Effector memory CD4-positive, alpha-beta T cell (primary cell): ENCODE data around the gene CCDC92.

Experiments
- DNase-seq, 3 donors: peaks; one replicate each; pipeline ENCODE4 v3.0.0-alpha.2; 2020
- H3K27ac ChIP-seq: 2 replicates; pipeline ENCODE4 v1.7.0; 2013; ENCODE audit warnings: mild to moderate bottlenecking, low read length, moderate library complexity; ENCODE audit not compliant: insufficient read depth, poor library complexity, severe bottlenecking
- H3K27me3 ChIP-seq: replicated peaks from 2 replicates; pipeline ENCODE4 v1.7.0; 2013; ENCODE audit warnings: mild to moderate bottlenecking, low read length; ENCODE audit not compliant: insufficient read depth, control insufficient read depth, poor library complexity, severe bottlenecking
- H3K36me3 ChIP-seq: 2 replicates; pipeline ENCODE4 v1.7.0; 2013; ENCODE audit warnings: mild to moderate bottlenecking, low read length, moderate library complexity; ENCODE audit not compliant: control insufficient read depth, insufficient read depth
- H3K4me1 ChIP-seq: 2 replicates; pipeline ENCODE4 v1.7.0; 2013; ENCODE audit warnings: low read length, mild to moderate bottlenecking; ENCODE audit not compliant: control insufficient read depth, insufficient read depth, poor library complexity, severe bottlenecking
- H3K4me3 ChIP-seq: 2 replicates; pipeline ENCODE4 v1.7.0; 2013; ENCODE audit warnings: low read length, low read depth, mild to moderate bottlenecking; ENCODE audit not compliant: insufficient read depth, poor library complexity, severe bottlenecking
- H3K9me3 ChIP-seq: 2 replicates; pipeline ENCODE4 v1.7.0; 2013; ENCODE audit warnings: mild to moderate bottlenecking, low read length, moderate library complexity; ENCODE audit not compliant: control insufficient read depth

Gene CCDC92

DNA sequence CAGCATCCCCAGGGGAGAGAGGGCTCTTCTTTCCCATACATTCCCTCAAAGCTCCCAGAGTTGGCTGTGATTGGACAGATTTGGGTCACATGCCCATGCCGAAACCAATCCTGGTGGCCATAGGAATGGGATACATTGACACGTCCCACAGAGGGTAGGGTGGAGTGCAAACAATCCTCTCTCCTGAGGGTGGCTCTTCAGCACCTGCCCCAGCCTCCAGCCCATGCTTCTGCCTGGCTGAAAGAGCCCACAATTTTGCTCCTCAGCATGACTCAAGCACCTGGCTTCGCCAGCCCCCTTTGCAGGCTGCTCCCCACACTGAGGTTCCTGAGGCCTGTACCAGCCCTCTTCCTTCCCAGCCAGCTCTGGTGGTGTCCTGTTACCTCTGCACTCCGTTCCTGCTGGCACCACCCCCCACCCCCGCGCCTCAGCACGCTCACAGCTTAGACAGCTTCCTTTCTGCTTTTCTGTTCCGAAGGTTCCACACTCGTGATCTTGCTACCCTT is 71.7 kb downstream of the CCDC92 start:
- no peak for DNase-seq

DNA sequence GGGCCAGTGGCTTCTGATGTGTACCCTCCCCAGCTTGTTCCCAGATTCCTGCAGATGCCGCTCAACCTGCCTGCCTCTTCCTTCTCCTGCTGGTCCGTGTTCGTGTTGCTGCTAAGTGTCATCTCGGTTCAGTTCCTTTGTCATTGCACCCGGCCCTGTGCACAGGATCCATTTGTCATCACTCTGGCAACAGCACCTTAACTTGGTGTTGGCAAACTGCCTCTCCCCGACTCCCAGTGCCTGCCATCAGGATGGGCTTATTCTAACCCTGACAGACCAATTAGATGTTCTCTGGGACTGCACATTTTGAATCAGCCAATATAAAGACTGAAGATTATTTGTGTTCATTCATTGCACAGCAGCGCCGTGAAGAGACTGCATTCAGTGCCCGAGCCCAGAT is 73.3 kb downstream of the CCDC92 start:
- Histone ChIP-seq H3K9me3 (no peaks in the 10 kb centered on the region), H3K27ac (no peak overlapping the region), H3K4me3 (no peak overlapping the region), H3K27me3 (no peaks in the 10 kb centered on the region), H3K4me1 (no peaks in the 10 kb centered on the region), H3K36me3 (no peaks in the 10 kb centered on the region)
- no peak for DNase-seq

More for the DNA sequence above, 71.7 kb downstream of the CCDC92 start:
- H3K9me3 ChIP-seq: no peaks in the 10 kb centered on the region
- H3K36me3 ChIP-seq: no peaks in the 10 kb centered on the region
- no peaks in the 10 kb centered on the region for H3K4me1 ChIP-seq
- no peak overlapping the region for H3K4me3 ChIP-seq
- H3K27me3 ChIP-seq: no peaks in the 10 kb centered on the region
- H3K27ac ChIP-seq: no peak overlapping the region

DNA sequence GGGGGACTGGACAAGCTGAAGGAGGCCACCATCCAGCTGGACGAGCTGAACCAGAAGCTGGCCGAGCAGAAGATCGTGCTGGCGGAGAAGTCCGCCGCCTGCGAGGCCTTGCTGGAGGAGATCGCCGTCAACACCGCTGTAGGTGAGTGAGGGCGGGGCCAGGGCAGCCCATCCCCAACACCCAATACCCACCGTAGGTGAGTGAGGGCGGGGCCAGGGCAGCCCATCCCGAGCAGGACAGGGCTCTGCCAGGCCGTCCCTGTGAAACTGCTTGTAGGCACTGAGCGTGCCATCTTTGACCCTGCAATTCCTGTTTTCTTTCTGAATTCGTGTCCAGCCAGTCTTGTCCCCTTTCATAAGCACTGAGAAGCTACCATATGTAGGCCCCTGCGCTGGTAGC is 74.0 kb downstream of the CCDC92 start:
- Histone ChIP-seq H3K4me3 (no peak overlapping the region), H3K27ac (no peak overlapping the region), H3K4me1 (no peaks in the 10 kb centered on the region), H3K9me3 (no peaks in the 10 kb centered on the region), H3K27me3 (no peaks in the 10 kb centered on the region), H3K36me3 (no peaks in the 10 kb centered on the region)
- no peak for DNase-seq

DNA sequence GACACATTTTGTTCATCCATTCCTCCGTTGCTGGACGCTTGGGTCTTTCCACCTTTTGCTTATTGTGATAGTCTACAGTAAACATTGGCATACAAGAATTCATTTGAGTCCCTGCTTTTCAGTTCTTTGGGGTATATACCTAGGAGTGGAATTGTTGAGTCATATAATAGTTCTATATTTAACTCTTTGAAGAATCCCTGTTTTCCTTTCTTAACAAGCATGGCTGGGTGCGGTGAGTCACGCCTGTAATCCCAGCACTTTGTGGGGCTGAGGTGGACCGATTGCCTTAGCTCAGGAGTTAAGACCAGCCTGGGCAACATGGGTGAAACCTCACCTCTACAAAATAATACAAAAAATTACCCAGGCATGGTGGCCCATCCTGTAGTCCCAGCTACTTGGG is 75.4 kb downstream of the CCDC92 start:
- H3K36me3 ChIP-seq: no peaks in the 10 kb centered on the region
- no peaks in the 10 kb centered on the region for H3K4me1 ChIP-seq
- no peaks in the 10 kb centered on the region for H3K27me3 ChIP-seq
- DNase-seq: no peak
- H3K9me3 ChIP-seq: no peaks in the 10 kb centered on the region
- H3K4me3 ChIP-seq: no peak overlapping the region
- H3K27ac ChIP-seq: no peak overlapping the region

DNA sequence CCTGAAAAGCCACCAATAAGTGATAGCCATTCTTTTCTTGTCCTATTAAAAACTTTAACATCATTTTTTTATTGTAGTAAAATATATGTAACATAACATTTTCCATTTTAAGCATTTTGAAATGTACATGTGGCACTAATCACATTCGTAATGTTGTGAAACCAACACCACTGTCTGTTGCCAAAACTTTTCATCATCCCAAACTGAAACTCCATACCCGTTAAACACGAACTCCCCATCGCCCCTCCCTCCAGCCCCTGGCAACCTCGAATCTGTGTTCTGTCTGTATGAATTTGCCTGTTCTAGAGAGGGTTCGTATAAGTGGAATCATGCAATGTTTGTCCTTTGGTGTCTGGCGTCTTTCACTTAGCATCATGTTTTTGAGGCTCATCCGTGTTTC is 75.9 kb downstream of the CCDC92 start:
- H3K9me3 ChIP-seq: no peaks in the 10 kb centered on the region
- H3K4me3 ChIP-seq: no peak overlapping the region
- DNase-seq: no peak
- H3K4me1 ChIP-seq: no peaks in the 10 kb centered on the region
- H3K36me3 ChIP-seq: no peaks in the 10 kb centered on the region
- no peak overlapping the region for H3K27ac ChIP-seq
- no peaks in the 10 kb centered on the region for H3K27me3 ChIP-seq

DNA sequence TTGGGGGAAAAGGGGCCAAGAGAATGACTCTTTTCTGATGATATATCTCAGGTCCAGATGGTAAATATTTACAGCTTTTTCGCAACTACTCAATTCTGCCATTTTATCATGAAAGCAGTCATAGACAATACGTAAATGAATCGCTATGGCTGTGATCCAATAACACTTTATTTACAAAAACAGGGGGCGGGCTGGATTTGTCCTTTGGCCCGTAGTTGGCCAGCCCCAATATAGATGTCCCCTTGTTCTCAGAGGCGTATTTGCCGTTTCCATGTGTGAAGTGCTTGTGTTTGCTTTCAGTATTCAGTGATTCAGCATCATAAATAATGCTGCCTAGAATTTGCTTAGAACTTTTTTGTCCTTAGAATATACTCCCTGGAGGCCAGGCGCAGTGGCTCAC is 77.2 kb downstream of the CCDC92 start:
- DNase-seq: no peak
- no peaks in the 10 kb centered on the region for H3K36me3 ChIP-seq
- no peak overlapping the region for H3K27ac ChIP-seq
- no peaks in the 10 kb centered on the region for H3K9me3 ChIP-seq
- no peaks in the 10 kb centered on the region for H3K27me3 ChIP-seq
- no peaks in the 10 kb centered on the region for H3K4me1 ChIP-seq
- H3K4me3 ChIP-seq: no peak overlapping the region

DNA sequence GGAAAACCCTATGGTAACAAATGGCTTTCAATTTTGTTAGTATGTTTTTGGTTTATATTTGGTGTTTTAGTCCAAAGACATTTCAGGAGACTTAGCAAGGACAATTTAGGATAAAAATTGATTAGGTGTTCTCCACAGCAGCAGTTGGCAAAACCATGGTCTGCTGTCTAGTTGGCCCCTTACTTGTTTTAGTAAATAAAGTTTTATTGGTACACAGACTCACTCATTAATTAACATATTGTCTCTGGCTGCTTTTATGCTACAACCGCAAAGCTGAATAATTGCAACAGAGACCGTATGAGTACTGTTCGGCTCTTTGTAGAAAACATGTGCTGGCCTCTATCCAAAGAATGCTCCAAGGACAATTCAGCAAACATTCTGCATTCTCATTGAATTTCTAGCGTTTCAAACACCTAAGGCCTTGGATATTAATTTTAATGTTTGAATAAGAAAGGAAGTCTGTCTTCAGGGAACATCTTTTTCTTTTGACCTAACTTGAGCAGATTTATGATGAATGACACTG is 77.7 kb downstream of the CCDC92 start:
- no peak overlapping the region for H3K27ac ChIP-seq
- DNase-seq: no peak
- no peaks in the 10 kb centered on the region for H3K27me3 ChIP-seq
- no peaks in the 10 kb centered on the region for H3K4me1 ChIP-seq
- no peak overlapping the region for H3K4me3 ChIP-seq
- no peaks in the 10 kb centered on the region for H3K9me3 ChIP-seq
- no peaks in the 10 kb centered on the region for H3K36me3 ChIP-seq

DNA sequence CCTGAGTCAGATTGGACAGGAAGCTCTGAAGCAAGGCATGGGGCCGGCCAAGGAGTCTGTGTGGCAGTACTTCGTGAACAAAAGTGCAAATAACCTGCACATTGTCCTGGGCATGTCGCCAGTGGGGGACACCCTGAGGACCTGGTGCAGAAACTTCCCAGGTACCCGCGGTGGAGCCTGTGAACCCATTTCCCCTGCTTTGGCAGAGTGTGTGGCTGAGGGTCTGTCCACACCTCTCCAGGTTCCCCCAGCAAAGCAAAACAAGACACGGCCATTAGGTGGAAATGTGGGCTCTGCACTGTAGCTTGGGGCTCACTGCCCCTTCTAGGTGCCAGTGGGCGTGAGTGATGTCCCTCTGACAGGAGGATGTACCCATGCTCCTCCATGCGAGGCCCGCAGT is 79.4 kb downstream of the CCDC92 start:
- no peaks in the 10 kb centered on the region for H3K27me3 ChIP-seq
- no peak overlapping the region for H3K27ac ChIP-seq
- H3K36me3 ChIP-seq: no peaks in the 10 kb centered on the region

DNA sequence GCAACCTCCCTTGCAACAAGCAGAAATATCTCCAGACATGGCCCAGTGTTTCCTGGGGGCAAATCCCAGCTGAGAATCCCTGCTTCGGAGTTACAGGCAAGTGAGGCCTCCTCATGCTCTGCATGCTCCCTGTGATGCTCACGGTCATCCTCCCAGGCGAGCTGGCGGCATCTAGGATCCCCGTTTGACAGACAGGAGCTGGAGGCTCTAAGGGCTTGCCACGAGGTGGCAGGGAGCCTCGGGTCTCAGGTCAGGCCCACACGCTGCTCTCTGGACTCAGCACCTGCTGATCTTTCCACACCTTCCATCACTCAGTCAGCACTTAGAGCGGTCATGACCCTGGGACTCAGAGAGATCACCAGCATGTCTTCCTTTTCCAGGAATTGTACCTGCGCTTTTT is 79.8 kb downstream of the CCDC92 start:
- Histone ChIP-seq H3K27ac (no peak overlapping the region), H3K4me1 (no peaks in the 10 kb centered on the region), H3K4me3 (no peak overlapping the region), H3K9me3 (no peaks in the 10 kb centered on the region), H3K36me3 (no peaks in the 10 kb centered on the region), H3K27me3 (no peaks in the 10 kb centered on the region)
- no peak for DNase-seq

More for the DNA sequence above, 79.4 kb downstream of the CCDC92 start:
- Histone ChIP-seq H3K4me3 (no peak overlapping the region), H3K4me1 (no peaks in the 10 kb centered on the region), H3K9me3 (no peaks in the 10 kb centered on the region)
- DNase-seq: no peak

DNA sequence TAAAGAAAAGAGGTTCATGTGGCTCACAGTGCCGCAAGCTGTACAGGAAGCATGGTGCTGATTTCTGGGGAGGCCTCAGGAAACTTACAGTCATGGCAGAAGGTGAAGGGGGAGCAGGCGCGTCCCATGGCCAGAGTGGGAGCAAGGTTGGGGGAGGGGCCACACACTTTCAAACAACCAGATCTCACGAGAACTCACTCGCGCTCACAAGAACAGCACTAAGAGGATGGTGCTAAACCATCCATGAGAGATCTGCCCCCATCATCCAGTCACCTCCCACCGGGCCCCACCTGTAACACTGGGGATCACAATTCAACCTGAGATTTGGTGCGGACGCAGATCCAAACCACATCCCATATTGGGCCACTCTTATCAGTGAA is 80.5 kb downstream of the CCDC92 start:
- Histone ChIP-seq H3K27me3 (no peaks in the 10 kb centered on the region), H3K36me3 (no peaks in the 10 kb centered on the region), H3K27ac (no peak overlapping the region), H3K9me3 (no peaks in the 10 kb centered on the region), H3K4me3 (no peak overlapping the region), H3K4me1 (no peaks in the 10 kb centered on the region)
- DNase-seq: no peak
